ENCODE measurements around the gene TOR2A.

TOR2A gene

DNA sequence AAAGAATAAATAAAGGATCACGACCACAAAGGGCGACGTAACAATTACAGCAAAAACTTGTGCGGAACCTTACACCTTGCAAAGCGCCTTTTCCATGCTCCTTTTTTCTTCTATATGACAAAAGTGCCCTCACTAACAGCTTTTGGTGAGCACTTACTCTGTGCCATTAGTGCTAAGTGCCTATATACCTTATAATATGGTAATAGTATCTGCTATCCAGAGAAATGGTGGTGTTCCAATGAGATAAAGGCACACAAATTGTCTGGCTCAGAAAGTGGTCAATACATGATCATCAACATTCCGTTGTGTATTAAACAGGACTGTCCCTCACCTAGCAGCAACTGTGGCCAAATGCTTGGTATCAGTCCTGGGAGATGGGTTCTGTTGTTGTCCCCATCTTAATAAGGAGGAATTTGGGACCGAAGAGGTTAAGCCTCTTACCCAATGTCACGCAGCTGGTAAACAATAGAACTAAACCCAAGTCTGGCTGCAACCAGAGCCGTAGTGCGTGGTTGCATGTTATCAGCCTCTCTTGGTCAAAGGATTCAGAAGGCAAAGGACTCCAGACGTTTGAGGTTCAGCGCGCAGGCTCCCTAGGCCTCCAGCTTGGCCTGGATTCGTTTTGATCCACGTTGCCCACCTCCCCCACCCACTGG is 564 bp upstream of the TOR2A start:
- Histone ChIP-seq H3K9ac (ENCODE audit: low read depth, low read length, poor library complexity, severe bottlenecking) (no peak overlapping the region), H3K36me3 (ENCODE audit: insufficient read depth, low read length) (peaks cover 25% of the 10 kb centered on the region; the same call in 1 of the 2 replicates), H3K4me2 (ENCODE audit: low read depth, low read length, poor library complexity, severe bottlenecking) (peak overlapping the region; percentile 21), H3K4me1 (ENCODE audit: insufficient read depth, low read length, poor library complexity, severe bottlenecking) (peaks cover 14% of the 10 kb centered on the region), H2AFZ (ENCODE audit: low read length) (no peak overlapping the region), H3K27me3 (ENCODE audit: insufficient read depth, low read length, poor library complexity, severe bottlenecking) (no peaks in the 10 kb centered on the region), H3K9me2 (replicated peaks; ENCODE audit: low read depth, low read length) (no peaks in the 10 kb centered on the region), H3K4me3 (ENCODE audit: low read length, poor library complexity, severe bottlenecking) (peak overlapping the region; percentile 3), H3K79me2 (ENCODE audit: insufficient read depth, low read length) (peaks cover 9% of the 10 kb centered on the region), H4K20me1 (ENCODE audit: insufficient read depth, low read length, poor library complexity, severe bottlenecking) (peaks cover 5% of the 10 kb centered on the region), H3F3A (ENCODE audit: low read depth) (no peaks in the 10 kb centered on the region), H3K9me3 (ENCODE audit: insufficient read depth, low read depth, low read length) (no peaks in the 10 kb centered on the region)
- TF ChIP-seq EZH2phosphoT487 (IDR thresholded peaks at IDR 0.05; ENCODE audit: borderline replicate concordance) = no peak
- TF ChIP-seq, protein P1, sequence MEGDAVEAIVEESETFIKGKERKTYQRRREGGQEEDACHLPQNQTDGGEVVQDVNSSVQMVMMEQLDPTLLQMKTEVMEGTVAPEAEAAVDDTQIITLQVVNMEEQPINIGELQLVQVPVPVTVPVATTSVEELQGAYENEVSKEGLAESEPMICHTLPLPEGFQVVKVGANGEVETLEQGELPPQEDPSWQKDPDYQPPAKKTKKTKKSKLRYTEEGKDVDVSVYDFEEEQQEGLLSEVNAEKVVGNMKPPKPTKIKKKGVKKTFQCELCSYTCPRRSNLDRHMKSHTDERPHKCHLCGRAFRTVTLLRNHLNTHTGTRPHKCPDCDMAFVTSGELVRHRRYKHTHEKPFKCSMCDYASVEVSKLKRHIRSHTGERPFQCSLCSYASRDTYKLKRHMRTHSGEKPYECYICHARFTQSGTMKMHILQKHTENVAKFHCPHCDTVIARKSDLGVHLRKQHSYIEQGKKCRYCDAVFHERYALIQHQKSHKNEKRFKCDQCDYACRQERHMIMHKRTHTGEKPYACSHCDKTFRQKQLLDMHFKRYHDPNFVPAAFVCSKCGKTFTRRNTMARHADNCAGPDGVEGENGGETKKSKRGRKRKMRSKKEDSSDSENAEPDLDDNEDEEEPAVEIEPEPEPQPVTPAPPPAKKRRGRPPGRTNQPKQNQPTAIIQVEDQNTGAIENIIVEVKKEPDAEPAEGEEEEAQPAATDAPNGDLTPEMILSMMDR (conservative IDR thresholded peaks at IDR 0.05; ENCODE audit: low read length) = no peak

- TF ChIP-seq, protein P1 (conservative IDR thresholded peaks at IDR 0.05; ENCODE audit: low read length) = no peak
- TF ChIP-seq EZH2phosphoT487 (IDR thresholded peaks at IDR 0.05; ENCODE audit: borderline replicate concordance) = no peak
- peaks cover 5% of the 10 kb centered on the region for H4K20me1 ChIP-seq (ENCODE audit: insufficient read depth, low read length, poor library complexity, severe bottlenecking)
- H2AFZ ChIP-seq (ENCODE audit: low read length) = no peak overlapping the region
Observed at GRCh38 chr9:127734247-127734746, 797 bp downstream of the TOR2A start.

DNA sequence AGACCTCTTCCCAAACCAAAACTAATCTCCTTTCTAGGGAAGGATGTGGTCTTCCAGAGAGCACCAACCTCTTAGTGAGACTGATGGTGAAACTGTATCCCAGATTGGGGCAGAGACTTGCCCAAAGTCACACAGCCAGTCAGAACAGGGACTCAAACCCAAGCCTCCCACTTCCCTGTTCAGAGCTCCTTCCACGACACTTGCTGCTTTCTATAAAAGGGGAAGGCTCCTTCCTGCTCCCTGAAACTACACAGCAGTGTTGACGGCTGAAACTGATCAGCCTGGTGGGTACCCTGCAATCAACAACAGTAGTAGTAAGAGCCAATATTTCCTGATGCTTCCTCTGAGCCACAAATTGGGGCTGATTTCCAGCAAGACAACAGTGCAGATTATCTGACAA is 1.5 kb downstream of the TOR2A start:
- no peaks in the 10 kb centered on the region for H3F3A ChIP-seq (ENCODE audit: low read depth)
- peak overlapping the region; percentile 91 for H3K4me2 ChIP-seq (ENCODE audit: low read depth, low read length, poor library complexity, severe bottlenecking)
- TF ChIP-seq EZH2phosphoT487 (IDR thresholded peaks at IDR 0.05; ENCODE audit: borderline replicate concordance) = no peak
- TF ChIP-seq, protein P1 (conservative IDR thresholded peaks at IDR 0.05; ENCODE audit: low read length) = no peak
- H3K79me2 ChIP-seq (ENCODE audit: insufficient read depth, low read length) = peaks cover 9% of the 10 kb centered on the region
- peak overlapping the region; percentile 81 for H3K9ac ChIP-seq (ENCODE audit: low read depth, low read length, poor library complexity, severe bottlenecking)
- no peaks in the 10 kb centered on the region for H3K27me3 ChIP-seq (ENCODE audit: insufficient read depth, low read length, poor library complexity, severe bottlenecking)
- peaks cover 6% of the 10 kb centered on the region; the same call in 1 of the 2 replicates for H3K36me3 ChIP-seq (ENCODE audit: insufficient read depth, low read length)
- H3K4me3 ChIP-seq (ENCODE audit: low read length, poor library complexity, severe bottlenecking) = peak overlapping the region; percentile 92
- no peak overlapping the region for H2AFZ ChIP-seq (ENCODE audit: low read length)
- H3K9me3 ChIP-seq (ENCODE audit: insufficient read depth, low read depth, low read length) = no peaks in the 10 kb centered on the region
- H3K4me1 ChIP-seq (ENCODE audit: insufficient read depth, low read length, poor library complexity, severe bottlenecking) = peaks cover 14% of the 10 kb centered on the region
- H3K9me2 ChIP-seq (replicated peaks; ENCODE audit: low read depth, low read length) = no peaks in the 10 kb centered on the region
- peaks cover 5% of the 10 kb centered on the region for H4K20me1 ChIP-seq (ENCODE audit: insufficient read depth, low read length, poor library complexity, severe bottlenecking)

More at GRCh38 chr9:127734247-127734746, 797 bp downstream of the TOR2A start:
- Histone ChIP-seq H3K9me3 (ENCODE audit: insufficient read depth, low read depth, low read length) (no peaks in the 10 kb centered on the region), H3K36me3 (ENCODE audit: insufficient read depth, low read length) (peaks cover 12% of the 10 kb centered on the region; the same call in 1 of the 2 replicates), H3K27me3 (ENCODE audit: insufficient read depth, low read length, poor library complexity, severe bottlenecking) (no peaks in the 10 kb centered on the region), H3K79me2 (ENCODE audit: insufficient read depth, low read length) (peaks cover 9% of the 10 kb centered on the region), H3K9ac (ENCODE audit: low read depth, low read length, poor library complexity, severe bottlenecking) (peak overlapping the region; percentile 81), H3F3A (ENCODE audit: low read depth) (no peaks in the 10 kb centered on the region), H3K4me2 (ENCODE audit: low read depth, low read length, poor library complexity, severe bottlenecking) (peak overlapping the region; percentile 91), H3K4me3 (ENCODE audit: low read length, poor library complexity, severe bottlenecking) (peak overlapping the region; percentile 92), H3K4me1 (ENCODE audit: insufficient read depth, low read length, poor library complexity, severe bottlenecking) (peaks cover 14% of the 10 kb centered on the region), H3K9me2 (replicated peaks; ENCODE audit: low read depth, low read length) (no peaks in the 10 kb centered on the region)

Measured in Loucy (cell line).